B cell (primary cell): ENCODE measurements around the gene FNDC10. TPM values are rescaled to one million over a fixed set of nuclear protein-coding genes. Genes with fewer than 3 reads are reported as not detected.

Source experiments
- ATAC-seq: fragments of 200-7000 bp; cut with Tn5 transposase; one replicate; pipeline ENCODE4 v1.10.0; 2021; ENCODE audit warnings: low read depth, mild to moderate bottlenecking, moderate number of reproducible peaks, moderate library complexity
- CTCF ChIA-PET: fragments of 350-600 bp; sonication (Branson Sonifier 250); formaldehyde crosslinking; loops from one replicate; lab custom pipeline; 2021; ENCODE audit warnings: antibody characterized with exemption, inconsistent platforms; lab: Charles Lee
- POLR2A ChIA-PET: fragments of 350-600 bp; sonication (Branson Sonifier 250); formaldehyde crosslinking; loops from one replicate; lab custom pipeline; 2021; ENCODE audit warnings: antibody characterized with exemption; lab: Charles Lee
- DNase-seq: peaks from one replicate; pipeline ENCODE4 v3.0.0; 2013
- H2AFZ ChIP-seq: 2 replicates; pipeline ENCODE4 v1.6.1; 2012; ENCODE audit warnings: mild to moderate bottlenecking, low read depth, low read length; ENCODE audit not compliant: insufficient read depth, poor library complexity, severe bottlenecking
- H3K27ac ChIP-seq, 2 donors: 1 replicate in 1 of 2; 2 replicates in 1 of 2; pipeline ENCODE4 v1.5.1; 2012 to 2013; ENCODE audit warnings: low read length in 2 of 2, mild to moderate bottlenecking in 2 of 2, moderate library complexity in 1 of 2
- H3K27me3 ChIP-seq, 4 experiments: fragments of 200-600 bp in 1 of 4; sonication (generic) in 1 of 4; replicated peaks in 1 of 4; 1 replicate in 2 of 4; 2 replicates in 2 of 4; pipeline versions ENCODE4 v1.6.1 to v1.7.0; 2013 to 2016; ENCODE audit warnings: low read length in 3 of 4, mild to moderate bottlenecking in 2 of 4, mixed read lengths in 1 of 4, moderate library complexity in 1 of 4; ENCODE audit not compliant: insufficient read depth in 4 of 4, control insufficient read depth in 3 of 4; ENCODE audit errors: control extremely low read depth in 1 of 4
- H3K36me3 ChIP-seq, 2 experiments: replicated peaks in 1 of 2; 1 replicate in 1 of 2; 2 replicates in 1 of 2; pipeline versions ENCODE4 v1.6.1 to v1.7.1; 2013; ENCODE audit warnings: low read length in 1 of 2; ENCODE audit not compliant: insufficient read depth in 2 of 2, control insufficient read depth in 1 of 2; ENCODE audit errors: control extremely low read depth in 1 of 2, extremely low read depth in 1 of 2
- H3K4me1 ChIP-seq, 2 donors: fragments of 200-600 bp in 1 of 2; sonication (generic) in 1 of 2; 1 replicate in 1 of 2; 2 replicates in 1 of 2; pipeline versions ENCODE4 v1.5.1 to v1.6.1; 2013 to 2017; ENCODE audit warnings: low read length in 2 of 2; ENCODE audit not compliant: control insufficient read depth in 2 of 2, insufficient read depth in 2 of 2
- H3K4me2 ChIP-seq: replicated peaks from 2 replicates; pipeline ENCODE3; 2012; ENCODE audit warnings: mild to moderate bottlenecking, low read depth, low read length; ENCODE audit not compliant: poor library complexity, severe bottlenecking
- H3K4me3 ChIP-seq, 5 experiments: fragments of 200-600 bp in 1 of 5; sonication (generic) in 1 of 5; 1 replicate in 3 of 5; 2 replicates in 2 of 5; pipeline versions ENCODE4 v1.5.1 to v1.7.0; 2011 to 2016; ENCODE audit warnings: low read length in 4 of 5, mild to moderate bottlenecking in 4 of 5, low read depth in 2 of 5, control low read depth in 1 of 5, moderate library complexity in 1 of 5; ENCODE audit not compliant: insufficient read depth in 1 of 5; ENCODE audit errors: control extremely low read depth in 1 of 5, extremely low read depth in 1 of 5
- H3K79me2 ChIP-seq: fragments of 200-600 bp; sonication (generic); one replicate; pipeline ENCODE4 v1.6.0; 2016; ENCODE audit warnings: low read length; ENCODE audit not compliant: control insufficient read depth, insufficient read depth
- H3K9ac ChIP-seq: fragments of 200-600 bp; sonication (generic); 2 replicates; pipeline ENCODE4 v1.6.1; 2017; ENCODE audit warnings: mild to moderate bottlenecking, low read length, moderate library complexity
- H3K9me3 ChIP-seq, 3 donors: one replicate each; pipeline versions ENCODE4 v1.6.1 to v1.7.1; 2013; ENCODE audit warnings: low read length in 2 of 3; ENCODE audit not compliant: control insufficient read depth in 2 of 3, insufficient read depth in 1 of 3; ENCODE audit errors: control extremely low read depth in 1 of 3
- H4K20me1 ChIP-seq: 2 replicates; pipeline ENCODE4 v1.6.0; 2012; ENCODE audit warnings: mild to moderate bottlenecking, low read length; ENCODE audit not compliant: insufficient read depth, control insufficient read depth, poor library complexity, severe bottlenecking
- H3K27ac Mint-ChIP-seq: one replicate; pipeline ENCODE4 v1.8.0; 2021; ENCODE audit warnings: mixed read lengths
- H3K27me3 Mint-ChIP-seq: one replicate; pipeline ENCODE4 v1.8.0; 2021; ENCODE audit warnings: mixed read lengths
- H3K4me1 Mint-ChIP-seq: one replicate; pipeline ENCODE4 v1.8.0; 2021; ENCODE audit warnings: mixed read lengths
- H3K4me3 Mint-ChIP-seq: one replicate; pipeline ENCODE4 v1.8.0; 2021; ENCODE audit warnings: mixed read lengths
- H3K9me3 Mint-ChIP-seq: one replicate; pipeline ENCODE4 v1.8.0; 2022; ENCODE audit warnings: mixed read lengths; ENCODE audit not compliant: insufficient read depth
- EZH2 ChIP-seq: IDR thresholded peaks from 2 replicates; pipeline ENCODE4 v1.6.1; 2012; ENCODE audit warnings: borderline replicate concordance, low read depth, mild to moderate bottlenecking, moderate library complexity, low read length; ENCODE audit not compliant: insufficient read depth, poor library complexity, severe bottlenecking
- WGBS: methylation state at CpG from one replicate; pipeline ENCODE4 v1.1.5; 2013; ENCODE audit warnings: missing lambda C conversion rate; ENCODE audit not compliant: insufficient coverage; 5-methylcytosine and 5-hydroxymethylcytosine counted together
- intact Hi-C: fragments of 100-400 bp; cut with micrococcal nuclease; formaldehyde crosslinking; loops from one replicate; pipeline ENCODE4 v1.10.0; 2022
- polyA plus RNA-seq: library from polyadenylated mRNA; depleted of rRNA; stranded (reverse); fragments of >200 nt; gene quantifications from 2 replicates; pipeline ENCODE4 v1.2.3, GENCODE V29; 2012
- total RNA-seq, 2 donors: library from RNA; stranded (reverse); fragments of 120-200 nt in 1 of 2; gene quantifications; 1 replicate in 1 of 2; 2 replicates in 1 of 2; pipeline versions ENCODE4 v1.2.3 to v1.2.4, GENCODE V29; 2013 to 2022
- TF ChIP-seq, protein P1 (sequence below): fragments of 200-600 bp; IDR thresholded peaks from one replicate; pipeline ENCODE4 v1.8.0; 2022; ENCODE audit warnings: antibody characterized with exemption, mild to moderate bottlenecking

The FNDC10 gene
- total and polyA plus RNA-seq, 2 donors (not counting 1 experiment from before 2014, with no cell fraction given), result 1.4 TPM

DNA sequence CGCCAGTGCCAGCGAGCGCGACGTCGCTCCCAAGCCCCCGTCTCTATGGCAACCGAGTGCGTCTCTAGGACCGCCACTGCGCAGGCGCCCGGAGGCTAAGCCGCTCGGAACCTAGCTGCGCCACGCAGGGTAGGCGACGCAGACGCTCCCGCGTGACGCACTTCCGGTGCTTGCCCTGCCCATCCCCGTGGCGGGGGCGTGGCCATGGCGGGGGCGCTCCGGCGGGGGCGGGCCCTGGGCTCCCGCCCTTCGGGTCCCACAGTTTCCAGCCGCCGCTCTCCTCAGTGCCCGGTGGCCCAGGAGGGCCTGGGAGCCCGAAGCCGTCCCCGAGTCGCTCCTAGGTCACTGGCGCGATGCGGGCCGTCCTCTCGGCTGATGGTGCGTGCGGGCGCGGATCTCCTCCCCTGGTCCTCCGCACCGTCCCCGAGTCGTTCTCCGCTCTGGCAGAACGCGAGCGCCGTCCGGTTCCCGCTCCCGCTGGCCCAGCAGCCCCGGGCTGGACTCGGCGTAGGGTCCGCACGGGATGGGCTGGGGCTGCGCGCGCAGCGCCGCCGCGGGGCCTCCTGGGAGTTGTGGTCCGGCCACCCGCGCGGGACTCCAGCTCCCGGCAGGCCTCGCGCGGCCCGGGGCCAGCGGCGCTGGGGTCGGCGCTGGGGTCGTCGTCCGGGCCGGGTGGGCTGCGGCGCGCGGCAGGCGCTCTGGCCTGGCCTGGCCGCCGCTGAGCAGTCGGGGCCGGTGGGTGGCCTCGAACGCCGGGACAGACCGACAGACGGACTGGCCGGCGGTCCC is 15.5 kb upstream of the FNDC10 start, which contains the start of gene MIB2:
MIB2 (plus strand) TSS at position 245 of the 789 bp plus-strand sequence. CDS start 7,953 bp downstream, outside the sequence.
- no peaks in the 10 kb centered on the region for H3K27me3 Mint-ChIP-seq
- Histone ChIP-seq H3K79me2 (peaks cover 33% of the 10 kb centered on the region), H3K27me3 (no peaks in the 10 kb centered on the region), H3K4me1 (peaks cover 20% of the 10 kb centered on the region in 2 donors), H3K36me3 (peaks cover 0 to 5% of the 10 kb centered on the region in 2 experiments), H4K20me1 (peaks cover 20% of the 10 kb centered on the region), H3K4me3 (peak within 1 kb of the TSS; percentile 36 to 98 (median 97)), H3K9ac (peak within 1 kb of the TSS; percentile 100), H2AFZ (peak within 1 kb of the TSS; percentile 79), H3K9me3 (no peaks in the 10 kb centered on the region), H3K27ac (peak within 1 kb of the TSS; percentile 100), H3K4me2 (peak within 1 kb of the TSS; percentile 98)
- H3K4me3 Mint-ChIP-seq, result peak within 1 kb of the TSS; percentile 89
- H3K27ac Mint-ChIP-seq, result peak within 1 kb of the TSS; percentile 92
- no peaks in the 10 kb centered on the region for H3K9me3 Mint-ChIP-seq
- WGBS, result under 1% methylated on average over 107 of the region's 107 CpGs
- intact Hi-C loops, result loop anchor here (1.0 to 2.0 kb wide), 7 partner anchors 15 to 304 kb away; partner anchors contain the start of genes ATAD3A, AURKAIP1, CCNL2 and GNB1
- no peak for TF ChIP-seq EZH2
- TF ChIP-seq, protein P1, sequence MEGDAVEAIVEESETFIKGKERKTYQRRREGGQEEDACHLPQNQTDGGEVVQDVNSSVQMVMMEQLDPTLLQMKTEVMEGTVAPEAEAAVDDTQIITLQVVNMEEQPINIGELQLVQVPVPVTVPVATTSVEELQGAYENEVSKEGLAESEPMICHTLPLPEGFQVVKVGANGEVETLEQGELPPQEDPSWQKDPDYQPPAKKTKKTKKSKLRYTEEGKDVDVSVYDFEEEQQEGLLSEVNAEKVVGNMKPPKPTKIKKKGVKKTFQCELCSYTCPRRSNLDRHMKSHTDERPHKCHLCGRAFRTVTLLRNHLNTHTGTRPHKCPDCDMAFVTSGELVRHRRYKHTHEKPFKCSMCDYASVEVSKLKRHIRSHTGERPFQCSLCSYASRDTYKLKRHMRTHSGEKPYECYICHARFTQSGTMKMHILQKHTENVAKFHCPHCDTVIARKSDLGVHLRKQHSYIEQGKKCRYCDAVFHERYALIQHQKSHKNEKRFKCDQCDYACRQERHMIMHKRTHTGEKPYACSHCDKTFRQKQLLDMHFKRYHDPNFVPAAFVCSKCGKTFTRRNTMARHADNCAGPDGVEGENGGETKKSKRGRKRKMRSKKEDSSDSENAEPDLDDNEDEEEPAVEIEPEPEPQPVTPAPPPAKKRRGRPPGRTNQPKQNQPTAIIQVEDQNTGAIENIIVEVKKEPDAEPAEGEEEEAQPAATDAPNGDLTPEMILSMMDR, result no peak
- ChIA-PET CTCF (interaction anchor here (1.0 to 2.9 kb wide), 2 partner anchors 9 to 14 kb away, joined by 3 to 13 read pairs; no protein-coding TSS in a partner anchor), POLR2A (interaction anchor here (0.6 to 2.0 kb wide), 7 partner anchors 8 to 293 kb away, joined by 3 to 19 read pairs (median 5); no protein-coding TSS in a partner anchor)
- peaks cover 26% of the 10 kb centered on the region for H3K4me1 Mint-ChIP-seq
- ATAC-seq, result peak; percentile 90
- peak; percentile 98 for DNase-seq
